ENCODE results near the gene SLC35G6. TPM values are rescaled to one million over a fixed set of nuclear protein-coding genes. Genes with fewer than 3 reads are reported as not detected.
"Not testable (repeated sequence)": the region's sequence is repeated elsewhere in the genome, so short reads cannot be mapped to it uniquely, and the experiment has no call there.

Gene SLC35G6
- not detected for total RNA-seq (ENCODE audit: unreplicated experiment)
- long read RNA-seq = 0 reads

GRCh38 chr17:7481275-7481674 is at the start of gene SLC35G6:
SLC35G6 (plus strand) TSS chr17:7481446; CDS start chr17:7481517, 71 bp downstream.
- H3K36me3 Mint-ChIP-seq (ENCODE audit: low read depth, unreplicated experiment); H3K9me3 Mint-ChIP-seq (ENCODE audit: unreplicated experiment); DNase-seq (ENCODE audit: low spot score): not testable (repeated sequence)
- Mint-ChIP-seq H3K27ac (ENCODE audit: unreplicated experiment) (peak within 1 kb of the TSS; percentile 97), H3K4me3 (ENCODE audit: unreplicated experiment) (peak within 1 kb of the TSS; percentile 78), H3K27me3 (ENCODE audit: unreplicated experiment) (peaks cover 30% of the 10 kb centered on the region), H3K4me1 (ENCODE audit: unreplicated experiment) (peaks cover 61% of the 10 kb centered on the region)

- Mint-ChIP-seq H3K27ac (ENCODE audit: unreplicated experiment) (no peak overlapping the region), H3K4me1 (ENCODE audit: unreplicated experiment) (peaks cover 8% of the 10 kb centered on the region), H3K27me3 (ENCODE audit: unreplicated experiment) (peaks cover 6% of the 10 kb centered on the region), H3K36me3 (ENCODE audit: low read depth, unreplicated experiment) (no peaks in the 10 kb centered on the region), H3K4me3 (ENCODE audit: unreplicated experiment) (no peak overlapping the region), H3K9me3 (ENCODE audit: unreplicated experiment) (no peaks in the 10 kb centered on the region)
- no peak for DNase-seq (ENCODE audit: low spot score)
- no peak for TF ChIP-seq CTCF (IDR thresholded peaks at IDR 0.05; ENCODE audit: unreplicated experiment)
Observed at GRCh38 chr17:7432296-7432695, 49.0 kb upstream of the SLC35G6 start.

GRCh38 chr17:7435676-7436555 is 45.3 kb upstream of the SLC35G6 start:
- peaks cover 20% of the 10 kb centered on the region for H3K27me3 Mint-ChIP-seq (ENCODE audit: unreplicated experiment)
- peak overlapping the region; percentile 90 for H3K4me3 Mint-ChIP-seq (ENCODE audit: unreplicated experiment)
- DNase-seq (ENCODE audit: low spot score) = peak; percentile 60
- H3K4me1 Mint-ChIP-seq (ENCODE audit: unreplicated experiment) = peaks cover 23% of the 10 kb centered on the region
- H3K27ac Mint-ChIP-seq (ENCODE audit: unreplicated experiment) = peak overlapping the region; percentile 31
- H3K9me3 Mint-ChIP-seq (ENCODE audit: unreplicated experiment) = no peaks in the 10 kb centered on the region
- TF ChIP-seq CTCF (IDR thresholded peaks at IDR 0.05; ENCODE audit: unreplicated experiment) = peak; percentile 28
- no peaks in the 10 kb centered on the region for H3K36me3 Mint-ChIP-seq (ENCODE audit: low read depth, unreplicated experiment)

GRCh38 chr17:7436556-7437368 is 44.5 kb upstream of the SLC35G6 start:
- H3K27me3 Mint-ChIP-seq (ENCODE audit: unreplicated experiment) = peaks cover 21% of the 10 kb centered on the region
- TF ChIP-seq CTCF (IDR thresholded peaks at IDR 0.05; ENCODE audit: unreplicated experiment) = peak; percentile 37
- H3K36me3 Mint-ChIP-seq (ENCODE audit: low read depth, unreplicated experiment) = no peaks in the 10 kb centered on the region
- no peaks in the 10 kb centered on the region for H3K9me3 Mint-ChIP-seq (ENCODE audit: unreplicated experiment)
- DNase-seq (ENCODE audit: low spot score) = peak; percentile 87
- peak overlapping the region; percentile 90 for H3K4me3 Mint-ChIP-seq (ENCODE audit: unreplicated experiment)
- H3K4me1 Mint-ChIP-seq (ENCODE audit: unreplicated experiment) = peaks cover 30% of the 10 kb centered on the region
- H3K27ac Mint-ChIP-seq (ENCODE audit: unreplicated experiment) = peak overlapping the region; percentile 30

- Mint-ChIP-seq H3K4me3 (ENCODE audit: unreplicated experiment) (peak overlapping the region; percentile 89), H3K27me3 (ENCODE audit: unreplicated experiment) (peaks cover 24% of the 10 kb centered on the region), H3K36me3 (ENCODE audit: low read depth, unreplicated experiment) (no peaks in the 10 kb centered on the region), H3K4me1 (ENCODE audit: unreplicated experiment) (peaks cover 35% of the 10 kb centered on the region), H3K27ac (ENCODE audit: unreplicated experiment) (peak overlapping the region; percentile 26), H3K9me3 (ENCODE audit: unreplicated experiment) (no peaks in the 10 kb centered on the region)
- no peak for DNase-seq (ENCODE audit: low spot score)
- no peak for TF ChIP-seq CTCF (IDR thresholded peaks at IDR 0.05; ENCODE audit: unreplicated experiment)
Observed at GRCh38 chr17:7437369-7437863, 43.8 kb upstream of the SLC35G6 start.
